ENCODE measurements around the gene NUP42. TPM values are rescaled to one million over a fixed set of nuclear protein-coding genes. Genes with fewer than 3 reads are reported as not detected.

NUP42 gene
- polyA plus RNA-seq, 1 donor (not counting 4 experiments of a cell fraction or from before 2014, with no cell fraction given) = 34.2 TPM

GRCh38 chr7:23226844-23227450 is 45.1 kb downstream of the NUP42 start:
- H4K20me1 ChIP-seq (ENCODE audit: control insufficient read depth, extremely low read depth, insufficient read depth, low read length) = no peaks in the 10 kb centered on the region
- no peaks in the 10 kb centered on the region for H3K36me3 ChIP-seq (ENCODE audit: control insufficient read depth in 2 of 2, extremely low read depth in 1 of 2, insufficient read depth in 2 of 2, low read length in 2 of 2)
- H3K9me3 ChIP-seq (ENCODE audit: control insufficient read depth, low read depth, low read length) = no peaks in the 10 kb centered on the region
- FAIRE-seq (no peak), DNase-seq (ENCODE audit: low read depth, low spot score) (no peak)
- H3K9ac ChIP-seq (ENCODE audit: control insufficient read depth, extremely low read depth, insufficient read depth, low read length) = no peak overlapping the region
- dilution Hi-C loops (cut with MboI; ENCODE audit: extremely low pct_ligation_motif_present, low sequenced_read_pairs) = no loop called here
- H3K79me2 ChIP-seq (ENCODE audit: control insufficient read depth, insufficient read depth, low read length) = no peaks in the 10 kb centered on the region
- no peak overlapping the region for H3K27ac ChIP-seq (ENCODE audit: control insufficient read depth, insufficient read depth, low read length)
- H2AFZ ChIP-seq (ENCODE audit: control insufficient read depth, low read length) = no peak overlapping the region
- no peaks in the 10 kb centered on the region for H3K27me3 ChIP-seq (ENCODE audit: control insufficient read depth, extremely low read depth, insufficient read depth, low read length)
- TF ChIP-seq EZH2 (IDR thresholded peaks at IDR 0.05; ENCODE audit: low read length) (no peak), CTCF (optimal IDR thresholded peaks at IDR 0.05 in 1 of 3, IDR thresholded peaks at IDR 0.05 in 1 of 3, conservative IDR thresholded peaks at IDR 0.05 in 1 of 3; ENCODE audit: extremely low read depth in 1 of 3, insufficient read depth in 2 of 3, low read length in 3 of 3) (no peak)
- H3K4me3 ChIP-seq (ENCODE audit: control insufficient read depth in 2 of 3, extremely low read depth in 1 of 3, insufficient read depth in 2 of 3, low read depth in 1 of 3, low read length in 3 of 3) = no peak overlapping the region
- H3K4me1 ChIP-seq (ENCODE audit: control insufficient read depth, extremely low read depth, insufficient read depth, low read length) = no peaks in the 10 kb centered on the region
- H3K4me2 ChIP-seq (ENCODE audit: control insufficient read depth, extremely low read depth, insufficient read depth, low read depth, low read length) = no peak overlapping the region
- no peaks in the 10 kb centered on the region for H3K9me1 ChIP-seq (ENCODE audit: control insufficient read depth, extremely low read depth, insufficient read depth, low read length)

- H3K9me1 ChIP-seq (ENCODE audit: control insufficient read depth, extremely low read depth, insufficient read depth, low read length) = peaks cover 3% of the 10 kb centered on the region
- H3K4me1 ChIP-seq (ENCODE audit: control insufficient read depth, extremely low read depth, insufficient read depth, low read length) = peaks cover 9% of the 10 kb centered on the region
- H3K36me3 ChIP-seq (ENCODE audit: control insufficient read depth in 2 of 2, extremely low read depth in 1 of 2, insufficient read depth in 2 of 2, low read length in 2 of 2) = no peaks in the 10 kb centered on the region
- no peaks in the 10 kb centered on the region for H4K20me1 ChIP-seq (ENCODE audit: control insufficient read depth, extremely low read depth, insufficient read depth, low read length)
- dilution Hi-C loops (cut with MboI; ENCODE audit: extremely low pct_ligation_motif_present, low sequenced_read_pairs) = no loop called here
- DNase-seq (ENCODE audit: low read depth, low spot score) = no peak
- no peak overlapping the region for H3K27ac ChIP-seq (ENCODE audit: control insufficient read depth, insufficient read depth, low read length)
- FAIRE-seq = no peak
- no peaks in the 10 kb centered on the region for H3K9me3 ChIP-seq (ENCODE audit: control insufficient read depth, low read depth, low read length)
- H3K79me2 ChIP-seq (ENCODE audit: control insufficient read depth, insufficient read depth, low read length) = no peaks in the 10 kb centered on the region
- TF ChIP-seq EZH2 (IDR thresholded peaks at IDR 0.05; ENCODE audit: low read length) = no peak
- no peak for TF ChIP-seq CTCF (optimal IDR thresholded peaks at IDR 0.05 in 1 of 3, IDR thresholded peaks at IDR 0.05 in 1 of 3, conservative IDR thresholded peaks at IDR 0.05 in 1 of 3; ENCODE audit: extremely low read depth in 1 of 3, insufficient read depth in 2 of 3, low read length in 3 of 3)
- no peak overlapping the region for H3K9ac ChIP-seq (ENCODE audit: control insufficient read depth, extremely low read depth, insufficient read depth, low read length)
- H3K4me2 ChIP-seq (ENCODE audit: control insufficient read depth, extremely low read depth, insufficient read depth, low read depth, low read length) = no peak overlapping the region
- H3K27me3 ChIP-seq (ENCODE audit: control insufficient read depth, extremely low read depth, insufficient read depth, low read length) = no peaks in the 10 kb centered on the region
- H2AFZ ChIP-seq (ENCODE audit: control insufficient read depth, low read length) = no peak overlapping the region
- H3K4me3 ChIP-seq (ENCODE audit: control insufficient read depth in 2 of 3, extremely low read depth in 1 of 3, insufficient read depth in 2 of 3, low read depth in 1 of 3, low read length in 3 of 3) = no peak overlapping the region
Observed at GRCh38 chr7:23228412-23228811, 46.6 kb downstream of the NUP42 start.

All from keratinocyte (primary cell).